MM.1S (cell line): ENCODE measurements around the gene NLGN1.

ENCODE experiments used
- DNase-seq: peaks from one replicate; pipeline ENCODE4 v3.0.0-alpha.2; 2015
- H2AFZ ChIP-seq: fragments of 300-600 bp; sonication (generic); 2 replicates; pipeline ENCODE4 v1.6.0; 2016; ENCODE audit warnings: antibody characterized with exemption, low read length
- H3F3A ChIP-seq: fragments of 300-600 bp; sonication (generic); 2 replicates; pipeline ENCODE4 v1.6.1; 2016; ENCODE audit warnings: mild to moderate bottlenecking, antibody characterized with exemption, low read length, moderate library complexity, mixed read lengths; ENCODE audit not compliant: insufficient read depth
- H3K27ac ChIP-seq: fragments of 300-600 bp; sonication (generic); 2 replicates; pipeline ENCODE4 v1.5.1; 2016; ENCODE audit warnings: mild to moderate bottlenecking, low read length
- H3K27me3 ChIP-seq: fragments of 300-600 bp; sonication (generic); replicated peaks from 2 replicates; pipeline ENCODE4 v1.6.0; 2016; ENCODE audit warnings: low read length; ENCODE audit not compliant: insufficient read depth
- H3K36me3 ChIP-seq: fragments of 300-600 bp; sonication (generic); replicated peaks from 2 replicates; pipeline ENCODE4 v1.6.1; 2016; ENCODE audit warnings: mild to moderate bottlenecking, low read length, mixed read lengths; ENCODE audit not compliant: insufficient read depth
- H3K4me1 ChIP-seq: fragments of 300-600 bp; sonication (generic); 2 replicates; pipeline ENCODE4 v1.6.1; 2016; ENCODE audit warnings: low read length, mixed read lengths
- H3K4me2 ChIP-seq: fragments of 300-600 bp; sonication (generic); 2 replicates; pipeline ENCODE4 v1.6.0; 2016; ENCODE audit warnings: low read depth, low read length
- H3K4me3 ChIP-seq: fragments of 300-600 bp; sonication (generic); 2 replicates; pipeline ENCODE4 v1.5.1; 2016; ENCODE audit warnings: low read length, mixed read lengths
- H3K79me2 ChIP-seq: fragments of 300-600 bp; sonication (generic); 2 replicates; pipeline ENCODE4 v1.6.1; 2016; ENCODE audit warnings: mixed run types, low read length, mixed read lengths
- H3K9ac ChIP-seq: fragments of 300-600 bp; sonication (generic); 2 replicates; pipeline ENCODE4 v1.6.1; 2016; ENCODE audit warnings: low read length, mixed read lengths
- H3K9me2 ChIP-seq: fragments of 300-600 bp; sonication (generic); replicated peaks from 2 replicates; pipeline ENCODE4 v1.6.1; 2016; ENCODE audit warnings: mild to moderate bottlenecking, low read length, mixed read lengths; ENCODE audit not compliant: insufficient read depth
- H3K9me3 ChIP-seq: fragments of 300-600 bp; sonication (generic); replicated peaks from 2 replicates; pipeline ENCODE4 v1.6.1; 2016; ENCODE audit warnings: mild to moderate bottlenecking, low read length, mixed read lengths; ENCODE audit not compliant: insufficient read depth
- H4K20me1 ChIP-seq: fragments of 300-600 bp; sonication (generic); 2 replicates; pipeline ENCODE4 v1.6.1; 2016; ENCODE audit warnings: mild to moderate bottlenecking, low read length, moderate library complexity, mixed read lengths; ENCODE audit not compliant: insufficient read depth
- EZH2 ChIP-seq: fragments of 300-600 bp; sonication (generic); optimal IDR thresholded peaks from 2 replicates; pipeline ENCODE3; 2017; ENCODE audit warnings: low read depth, mild to moderate bottlenecking, antibody characterized with exemption, low read length, mixed read lengths
- EZH2phosphoT487 ChIP-seq: fragments of 300-600 bp; sonication (generic); IDR thresholded peaks from 2 replicates; pipeline ENCODE4 v1.6.1; 2018; ENCODE audit warnings: antibody characterized with exemption, low read length
- TF ChIP-seq, protein P1 (sequence below): fragments of 300-600 bp; sonication (generic); IDR thresholded peaks from 2 replicates; pipeline ENCODE4 v1.5.1; 2016; ENCODE audit warnings: antibody characterized with exemption, low read length, mixed read lengths

Gene NLGN1

DNA sequence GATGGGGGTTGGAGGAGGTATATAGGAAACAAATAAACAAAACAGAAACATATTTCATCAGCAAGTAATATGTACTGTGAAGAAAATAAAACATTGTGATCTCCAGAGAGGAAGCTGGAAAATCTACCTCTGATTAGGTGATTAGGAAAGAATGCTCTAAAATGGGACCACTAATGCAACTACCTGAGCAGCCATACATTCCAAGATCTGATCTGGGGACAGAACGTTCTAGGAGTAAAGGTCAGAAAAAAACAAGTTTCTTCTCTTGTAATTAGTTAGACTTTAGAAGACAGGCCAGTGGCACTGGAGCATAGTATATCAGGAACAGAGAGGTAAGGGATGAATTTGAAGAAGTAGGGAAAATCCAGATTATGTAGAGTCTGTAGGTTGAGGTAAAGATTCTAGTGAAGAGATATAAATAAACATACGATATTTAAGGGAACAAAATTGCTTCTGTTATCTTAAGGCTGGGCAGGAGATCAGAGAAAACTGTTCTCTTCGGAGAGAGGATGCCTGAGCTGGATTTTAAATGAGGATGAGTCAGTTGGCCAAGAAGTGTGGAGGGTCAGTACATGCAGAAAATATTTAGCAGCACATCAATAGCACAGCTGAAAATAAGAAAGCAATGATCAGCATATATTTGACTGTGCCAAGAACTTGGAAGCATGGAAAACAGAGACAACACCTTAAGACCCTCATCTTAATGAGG lies 429.5 kb downstream of the NLGN1 start:
- no peak for DNase-seq
- H4K20me1 ChIP-seq = no peaks in the 10 kb centered on the region
- H3K79me2 ChIP-seq = no peaks in the 10 kb centered on the region
- H3K4me1 ChIP-seq = no peaks in the 10 kb centered on the region
- H3K9me2 ChIP-seq = no peaks in the 10 kb centered on the region
- no peak for TF ChIP-seq EZH2
- TF ChIP-seq, protein P1, sequence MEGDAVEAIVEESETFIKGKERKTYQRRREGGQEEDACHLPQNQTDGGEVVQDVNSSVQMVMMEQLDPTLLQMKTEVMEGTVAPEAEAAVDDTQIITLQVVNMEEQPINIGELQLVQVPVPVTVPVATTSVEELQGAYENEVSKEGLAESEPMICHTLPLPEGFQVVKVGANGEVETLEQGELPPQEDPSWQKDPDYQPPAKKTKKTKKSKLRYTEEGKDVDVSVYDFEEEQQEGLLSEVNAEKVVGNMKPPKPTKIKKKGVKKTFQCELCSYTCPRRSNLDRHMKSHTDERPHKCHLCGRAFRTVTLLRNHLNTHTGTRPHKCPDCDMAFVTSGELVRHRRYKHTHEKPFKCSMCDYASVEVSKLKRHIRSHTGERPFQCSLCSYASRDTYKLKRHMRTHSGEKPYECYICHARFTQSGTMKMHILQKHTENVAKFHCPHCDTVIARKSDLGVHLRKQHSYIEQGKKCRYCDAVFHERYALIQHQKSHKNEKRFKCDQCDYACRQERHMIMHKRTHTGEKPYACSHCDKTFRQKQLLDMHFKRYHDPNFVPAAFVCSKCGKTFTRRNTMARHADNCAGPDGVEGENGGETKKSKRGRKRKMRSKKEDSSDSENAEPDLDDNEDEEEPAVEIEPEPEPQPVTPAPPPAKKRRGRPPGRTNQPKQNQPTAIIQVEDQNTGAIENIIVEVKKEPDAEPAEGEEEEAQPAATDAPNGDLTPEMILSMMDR = no peak
- H2AFZ ChIP-seq = no peak overlapping the region
- H3K36me3 ChIP-seq = no peaks in the 10 kb centered on the region
- H3K4me2 ChIP-seq = no peak overlapping the region
- H3K27me3 ChIP-seq = no peaks in the 10 kb centered on the region
- H3F3A ChIP-seq = no peaks in the 10 kb centered on the region
- H3K9ac ChIP-seq = no peak overlapping the region
- H3K27ac ChIP-seq = no peak overlapping the region
- H3K9me3 ChIP-seq = no peaks in the 10 kb centered on the region
- H3K4me3 ChIP-seq = no peak overlapping the region

DNA sequence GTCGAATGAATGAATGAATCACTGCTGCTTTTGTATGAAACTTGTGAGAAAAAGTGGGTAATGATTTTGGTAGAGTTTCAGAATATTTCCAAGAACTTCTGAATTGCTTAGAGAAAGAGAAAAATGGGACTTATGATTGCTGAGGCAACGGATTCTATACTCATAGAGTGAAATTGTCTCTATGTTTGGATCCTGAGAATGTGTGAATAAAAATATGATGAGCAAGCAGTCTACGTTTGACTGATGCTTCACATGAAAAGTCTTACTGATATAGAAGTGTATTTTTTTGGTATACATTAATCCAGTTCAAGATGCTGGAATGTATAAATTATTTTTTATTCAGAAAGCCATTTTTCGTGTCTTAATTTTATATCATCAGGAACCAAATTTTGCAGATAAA lies 441.1 kb downstream of the NLGN1 start:
- H3K4me1 ChIP-seq = no peaks in the 10 kb centered on the region
- H3K4me3 ChIP-seq = no peak overlapping the region
- no peaks in the 10 kb centered on the region for H3F3A ChIP-seq
- H3K27me3 ChIP-seq = no peaks in the 10 kb centered on the region
- H3K79me2 ChIP-seq = no peaks in the 10 kb centered on the region
- peak; percentile 25 for DNase-seq
- no peaks in the 10 kb centered on the region for H3K36me3 ChIP-seq
- no peak overlapping the region for H3K27ac ChIP-seq
- H3K9me2 ChIP-seq = no peaks in the 10 kb centered on the region
- H3K9me3 ChIP-seq = no peaks in the 10 kb centered on the region
- no peaks in the 10 kb centered on the region for H4K20me1 ChIP-seq
- no peak overlapping the region for H3K9ac ChIP-seq
- TF ChIP-seq, protein P1 = no peak
- TF ChIP-seq EZH2 (no peak), EZH2phosphoT487 (no peak)
- no peak overlapping the region for H3K4me2 ChIP-seq
- 0 out of 2 replicates have a peak overlapping the region, but pooled peaks have one; percentile 13 for H2AFZ ChIP-seq

DNA sequence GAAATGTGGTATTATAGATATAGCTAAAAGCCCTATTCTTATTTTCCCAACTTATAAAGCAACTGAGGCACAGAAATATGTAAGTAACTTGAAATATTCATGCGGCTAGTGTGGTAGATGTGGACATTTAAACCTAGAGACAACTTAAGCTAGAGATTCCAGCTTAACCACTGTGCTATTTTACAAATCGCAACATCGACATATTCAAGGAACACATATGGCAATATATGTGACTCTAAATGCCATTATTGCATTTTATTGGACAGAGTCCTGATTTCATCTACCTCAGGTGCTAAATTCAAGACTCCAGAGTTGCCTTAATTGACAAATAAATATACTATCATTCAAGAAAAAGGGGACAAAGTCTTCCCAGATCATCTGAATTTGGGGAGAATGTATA lies 442.3 kb downstream of the NLGN1 start:
- Histone ChIP-seq H2AFZ (no peak overlapping the region), H3K9me3 (no peaks in the 10 kb centered on the region), H3K27ac (no peak overlapping the region), H3K27me3 (no peaks in the 10 kb centered on the region), H4K20me1 (no peaks in the 10 kb centered on the region), H3K4me1 (no peaks in the 10 kb centered on the region), H3F3A (no peaks in the 10 kb centered on the region), H3K36me3 (no peaks in the 10 kb centered on the region), H3K4me2 (no peak overlapping the region), H3K79me2 (no peaks in the 10 kb centered on the region), H3K4me3 (no peak overlapping the region), H3K9ac (no peak overlapping the region), H3K9me2 (no peaks in the 10 kb centered on the region)
- no peak for TF ChIP-seq EZH2
- TF ChIP-seq, protein P1 = no peak
- TF ChIP-seq EZH2phosphoT487 = no peak
- DNase-seq = no peak
